HG03439 (cell line): Measurements from ENCODE around the gene ANO10.
"Not testable (repeated sequence)": the region's sequence is repeated elsewhere in the genome, so short reads cannot be mapped to it uniquely, and the experiment has no call there.

Experiments used
- ATAC-seq: cut with Tn5 transposase; IDR thresholded peaks from one replicate; pipeline ENCODE4 v1.9.1; 2021; ENCODE audit warnings: mild to moderate bottlenecking, moderate library complexity; ENCODE audit not compliant: unreplicated experiment

Gene ANO10

GRCh38 chr3:43621656-43622432 is at the start of gene ANO10:
Gene ANO10, minus strand, starts transcription at chr3:43622011. Its CDS starts 16,159 bp downstream, at chr3:43605852.
- peak; percentile 97 for ATAC-seq

- ATAC-seq, result no peak
These were observed 49.1 kb upstream of the ANO10 start for GRCh38 chr3:43670635-43671522.

GRCh38 chr3:43665011-43665410 is 43.2 kb upstream of the ANO10 start:
- ATAC-seq, result not testable (repeated sequence)

- not testable (repeated sequence) for ATAC-seq
These were observed 39.6 kb upstream of the ANO10 start for GRCh38 chr3:43661376-43661775.

- ATAC-seq, result no peak
These were observed 37.6 kb upstream of the ANO10 start for GRCh38 chr3:43659250-43659880.

- not testable (repeated sequence) for ATAC-seq
These were observed 34.6 kb upstream of the ANO10 start for GRCh38 chr3:43656390-43656789.

GRCh38 chr3:43650345-43650744 is 28.5 kb upstream of the ANO10 start:
- no peak for ATAC-seq

- ATAC-seq, result no peak
These were observed 27.7 kb upstream of the ANO10 start for GRCh38 chr3:43649365-43649968.

GRCh38 chr3:43648957-43649356 is 27.1 kb upstream of the ANO10 start:
- ATAC-seq, result no peak

- no peak for ATAC-seq
These were observed 25.7 kb upstream of the ANO10 start for GRCh38 chr3:43647331-43648166.

- ATAC-seq, result no peak
These were observed 22.6 kb upstream of the ANO10 start for GRCh38 chr3:43644443-43644842.

- no peak for ATAC-seq
These were observed 19.7 kb upstream of the ANO10 start for GRCh38 chr3:43641306-43642114.

- ATAC-seq, result no peak
These were observed 18.9 kb upstream of the ANO10 start for GRCh38 chr3:43640681-43641080.

- peak; percentile 70 for ATAC-seq
These were observed 17.0 kb upstream of the ANO10 start for GRCh38 chr3:43638594-43639447.

- ATAC-seq, result no peak
These were observed 15.9 kb upstream of the ANO10 start for GRCh38 chr3:43637702-43638101.

GRCh38 chr3:43632986-43633385 is 11.2 kb upstream of the ANO10 start:
- no peak for ATAC-seq

- ATAC-seq, result no peak
These were observed 10.5 kb upstream of the ANO10 start for GRCh38 chr3:43632269-43632733.

- no peak for ATAC-seq
These were observed 7.9 kb upstream of the ANO10 start for GRCh38 chr3:43629741-43630140.
